Stimulated activated CD8-positive, alpha-beta memory T cell treated with anti-CD3 and anti-CD28 coated beads, Interleukin-15, amount 100 ng/mL, for 24 hours (primary cell): ENCODE measurements around the gene CACNG5.

ENCODE experiments used
- DNase-seq: peaks from one replicate; pipeline ENCODE4 v3.0.0-alpha.2; 2020; ENCODE audit warnings: low read depth

CACNG5 gene, protein sequence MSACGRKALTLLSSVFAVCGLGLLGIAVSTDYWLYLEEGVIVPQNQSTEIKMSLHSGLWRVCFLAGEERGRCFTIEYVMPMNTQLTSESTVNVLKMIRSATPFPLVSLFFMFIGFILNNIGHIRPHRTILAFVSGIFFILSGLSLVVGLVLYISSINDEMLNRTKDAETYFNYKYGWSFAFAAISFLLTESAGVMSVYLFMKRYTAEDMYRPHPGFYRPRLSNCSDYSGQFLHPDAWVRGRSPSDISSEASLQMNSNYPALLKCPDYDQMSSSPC

DNA sequence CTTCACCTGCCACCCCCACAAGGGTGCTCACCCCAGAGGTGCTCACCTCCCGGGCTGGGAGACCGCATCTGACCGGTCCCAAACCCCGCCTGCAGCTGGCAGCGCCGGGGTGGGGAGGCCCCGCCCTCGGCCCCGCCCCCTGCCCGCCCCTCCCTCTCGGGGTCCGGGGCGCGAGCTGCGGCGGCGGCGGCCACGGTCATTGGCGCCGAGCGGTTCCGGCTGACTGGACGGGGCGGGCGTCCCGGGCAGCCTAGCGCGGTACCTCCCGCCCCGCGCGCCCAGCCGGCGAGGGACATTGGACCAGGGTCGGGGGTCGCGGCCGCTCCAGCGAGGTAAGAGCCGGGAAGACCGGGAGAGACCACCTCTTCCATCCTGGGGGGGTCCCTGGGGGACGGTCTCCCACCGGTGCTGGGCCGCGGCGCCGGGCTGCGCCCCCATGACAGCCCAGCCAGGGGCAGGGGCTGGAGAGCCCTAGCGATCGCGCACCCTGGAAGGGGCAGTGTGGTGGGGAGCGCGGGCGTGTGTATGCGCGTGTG is at the start of gene CACNG5:
Gene CACNG5 (plus strand): TSS at position 199 of the 536 bp plus-strand sequence. CDS start 42,216 bp downstream, outside the sequence.
- DNase-seq, result no peak

DNA sequence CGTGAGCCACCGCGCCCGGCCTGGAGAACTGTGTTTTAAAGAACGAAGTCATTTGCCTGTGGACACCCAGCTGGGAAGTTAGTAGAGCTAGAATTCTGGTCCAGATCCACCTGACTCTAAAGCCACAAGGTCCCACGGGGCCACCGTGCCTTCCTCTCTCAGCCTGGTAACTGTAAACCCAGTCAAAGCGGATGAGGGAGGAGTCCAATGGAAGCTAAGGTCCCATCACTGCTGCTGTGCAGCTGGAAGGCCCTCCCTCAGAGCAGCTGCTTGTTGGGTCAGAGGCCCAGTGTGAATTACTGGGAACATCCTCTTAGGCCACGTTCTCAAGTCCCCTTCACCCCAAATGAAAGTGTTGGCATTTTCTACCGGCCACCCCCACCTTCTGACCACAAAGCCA is 48.8 kb upstream of the CACNG5 start:
- no peak for DNase-seq

DNA sequence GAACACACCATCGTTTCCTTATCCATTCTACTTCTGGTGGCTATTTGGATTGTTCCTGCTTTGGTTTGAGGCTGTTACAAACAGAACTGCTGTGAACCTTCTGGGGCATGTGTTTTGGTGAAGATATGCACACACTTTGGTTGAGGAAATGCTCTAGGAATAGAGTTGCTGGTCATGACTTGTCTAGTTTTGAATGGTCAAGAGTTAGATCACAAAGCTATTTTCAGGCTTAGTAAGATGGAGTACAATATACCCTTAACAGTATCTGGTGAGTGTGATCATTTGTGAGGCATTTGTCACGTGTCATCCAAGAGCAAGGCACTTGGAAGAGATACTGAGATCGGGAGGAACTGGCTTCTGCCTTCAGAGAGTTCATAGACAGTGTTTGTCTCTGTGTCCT is 47.0 kb upstream of the CACNG5 start:
- DNase-seq, result no peak

DNA sequence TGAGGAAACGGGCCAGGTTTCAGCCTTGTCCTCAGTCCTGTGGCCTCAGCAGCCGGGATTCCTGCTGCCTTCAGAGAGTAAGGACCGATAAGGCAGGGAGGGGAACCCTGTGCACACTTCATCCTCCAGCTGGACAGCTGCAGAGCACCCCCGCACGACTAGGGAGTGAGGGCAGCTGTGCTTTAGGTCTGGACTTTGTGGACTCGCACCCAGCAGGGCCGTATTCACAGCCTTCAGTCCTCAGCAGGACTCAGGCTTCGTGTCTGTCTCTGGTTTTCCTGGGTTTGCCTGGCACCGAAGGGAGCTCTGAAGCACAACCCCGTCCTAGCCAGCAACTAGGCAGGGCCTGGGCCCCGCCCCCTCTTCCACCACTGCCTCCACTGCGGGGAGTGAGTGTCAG is 45.8 kb upstream of the CACNG5 start:
- no peak for DNase-seq

DNA sequence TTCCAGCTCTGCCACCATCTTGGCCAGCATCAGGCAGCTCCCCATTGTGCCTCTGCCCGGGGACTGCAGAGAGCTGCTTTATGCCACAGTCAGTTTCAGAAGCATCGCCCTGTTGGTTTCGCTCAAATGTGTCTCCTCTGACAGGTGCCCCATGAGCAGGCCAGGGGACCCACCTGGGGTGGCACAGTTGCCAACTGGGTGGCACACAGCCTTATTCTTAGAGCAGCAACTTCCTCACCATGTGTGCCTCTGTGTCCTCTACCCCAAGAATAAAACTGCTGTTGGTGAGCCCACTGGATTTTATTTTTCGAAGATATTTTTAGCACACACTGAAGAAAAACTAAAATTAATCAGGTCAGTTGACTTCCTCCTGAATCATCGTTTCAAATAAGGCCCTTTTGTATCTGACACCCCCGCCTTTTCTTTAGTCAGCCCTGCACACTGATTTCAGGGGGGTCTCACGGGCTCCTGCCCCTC is 44.9 kb upstream of the CACNG5 start:
- DNase-seq, result no peak

DNA sequence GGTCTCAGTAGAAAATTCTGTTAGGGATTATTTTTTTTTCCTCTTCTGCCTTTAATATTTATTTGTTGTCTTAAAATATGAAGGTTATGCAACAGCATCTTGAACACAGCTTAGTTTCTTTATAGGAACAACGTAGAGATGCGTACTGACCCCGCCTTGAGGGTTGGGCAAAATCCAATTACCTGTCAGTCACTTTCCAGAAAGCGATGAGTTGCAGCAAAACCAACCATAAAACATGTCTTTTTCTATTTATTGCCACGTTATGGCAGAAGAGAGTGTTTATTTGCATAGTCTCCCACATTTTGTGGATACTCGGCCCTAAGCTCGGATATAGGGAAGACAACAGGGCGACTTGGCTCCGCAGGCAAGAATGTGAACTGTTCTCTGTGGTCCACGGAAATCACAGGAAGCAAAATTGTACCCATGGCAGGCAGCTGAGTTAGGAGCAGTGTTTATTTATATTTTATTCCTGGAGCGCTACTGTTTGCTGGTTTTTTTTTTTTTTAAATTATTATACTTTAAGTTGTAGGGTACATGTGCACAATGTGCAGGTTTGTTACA is 44.3 kb upstream of the CACNG5 start:
- no peak for DNase-seq

DNA sequence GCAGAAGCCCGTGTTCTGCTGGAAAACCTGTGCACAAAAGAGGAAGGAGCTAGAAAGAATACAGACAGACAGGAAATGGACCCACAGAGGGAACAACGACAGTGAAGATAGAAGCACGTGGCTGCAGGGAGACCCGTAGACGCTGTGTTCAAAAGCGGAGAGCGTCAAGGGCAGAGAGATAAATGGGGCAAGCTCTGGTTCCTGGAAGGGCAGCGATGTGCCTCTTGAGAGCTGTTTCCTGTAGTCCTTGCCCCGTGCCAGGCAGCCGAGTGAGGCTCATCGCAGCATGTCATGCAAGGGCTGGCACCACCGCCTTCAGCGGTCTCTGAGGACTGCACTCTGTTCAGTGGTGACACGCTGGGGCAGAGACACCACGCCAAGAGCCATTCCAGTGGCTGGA is 43.6 kb upstream of the CACNG5 start:
- DNase-seq, result no peak

DNA sequence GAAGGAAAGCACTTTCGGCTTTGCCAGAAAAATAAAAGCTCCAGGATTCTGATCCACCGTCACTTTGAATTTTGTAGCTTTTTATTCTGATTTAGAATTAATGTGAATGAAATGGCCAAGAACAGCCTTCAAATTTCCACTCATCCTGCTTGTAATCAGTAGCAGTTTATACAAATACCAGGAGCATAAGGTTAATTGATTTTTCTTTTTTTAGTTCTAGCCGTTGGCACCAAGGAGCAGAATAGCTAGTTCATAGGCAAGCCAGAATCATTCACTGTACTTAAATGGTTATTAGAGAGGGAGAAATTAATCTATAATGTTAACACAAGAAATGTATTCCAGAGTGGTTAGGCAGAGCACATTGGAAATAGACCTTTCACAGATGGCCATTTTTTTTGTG is 41.1 kb upstream of the CACNG5 start:
- DNase-seq, result no peak

DNA sequence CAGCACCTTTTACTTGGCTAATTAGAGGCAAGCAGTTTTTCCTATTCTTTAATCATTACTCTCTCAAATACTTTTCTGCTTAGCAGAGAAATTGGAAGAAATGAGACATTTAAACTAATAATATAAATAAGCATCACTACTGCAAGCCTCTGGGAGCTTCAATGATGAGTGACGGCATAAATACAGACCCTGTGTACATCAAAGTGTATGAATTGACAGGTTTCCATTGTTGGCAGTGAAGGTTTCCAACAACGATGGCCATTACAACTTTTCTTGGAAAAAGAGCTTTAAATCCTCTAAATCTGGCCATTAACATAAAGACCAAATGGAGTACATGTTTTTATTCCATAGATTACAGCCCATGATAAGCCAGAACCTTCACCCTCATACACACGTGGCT is 39.4 kb upstream of the CACNG5 start:
- DNase-seq, result no peak

DNA sequence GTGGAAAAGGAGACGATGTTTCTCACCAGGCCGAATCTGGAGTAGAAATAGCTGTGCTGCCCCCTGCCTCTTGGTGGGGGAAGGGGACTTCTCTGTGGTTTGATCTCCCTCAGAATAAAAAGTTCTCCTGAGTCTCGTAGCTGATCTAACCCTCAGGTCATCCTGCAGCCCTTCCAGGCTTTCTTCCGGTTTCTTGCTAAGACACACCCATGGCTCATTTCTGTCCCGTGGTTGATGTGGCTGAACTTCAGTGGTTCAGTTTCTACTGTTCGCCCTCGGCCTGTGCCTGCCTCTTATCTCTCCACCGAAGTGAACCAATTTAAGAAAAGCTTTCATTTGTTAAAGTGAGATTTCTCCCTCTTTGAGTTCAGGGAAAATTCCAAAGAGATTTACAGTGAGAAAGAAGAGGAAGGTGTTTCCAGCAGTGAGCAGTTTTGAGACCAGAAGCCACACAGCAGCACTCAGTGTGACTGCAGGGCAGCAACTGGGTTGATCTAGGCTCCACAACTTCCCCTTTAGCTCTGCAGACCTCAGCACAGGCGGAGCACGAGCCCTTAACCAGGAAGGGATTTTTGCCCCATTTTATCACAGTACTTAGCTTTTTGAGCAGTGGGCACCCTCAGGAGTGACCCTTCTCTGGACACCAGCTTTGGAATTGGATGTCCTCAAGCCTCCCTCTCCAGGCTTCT is 34.9 kb upstream of the CACNG5 start:
- no peak for DNase-seq

DNA sequence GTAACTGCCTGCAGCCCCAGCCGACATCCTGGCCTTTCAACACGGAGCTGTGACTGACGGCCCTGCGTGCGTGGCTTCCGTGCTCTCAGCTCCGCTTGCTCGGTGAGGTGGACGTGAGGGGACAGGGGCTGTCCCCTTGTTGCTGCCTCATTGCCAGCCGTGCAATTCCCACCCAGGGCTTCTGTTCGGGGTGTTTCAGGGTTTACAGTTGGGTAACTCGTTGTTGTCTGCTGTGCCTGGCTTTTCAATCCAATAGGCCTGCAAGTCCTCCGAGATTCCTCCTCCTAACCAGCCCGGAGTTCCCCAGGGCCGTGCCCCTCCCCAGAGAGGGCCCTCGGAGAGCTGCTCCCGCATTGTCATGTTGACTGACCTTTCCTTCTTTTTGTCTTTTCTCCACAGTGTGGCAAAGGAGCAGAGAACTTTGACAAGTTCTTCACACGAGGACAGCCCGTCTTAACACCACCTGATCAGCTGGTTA is 31.4 kb upstream of the CACNG5 start:
- DNase-seq, result no peak

DNA sequence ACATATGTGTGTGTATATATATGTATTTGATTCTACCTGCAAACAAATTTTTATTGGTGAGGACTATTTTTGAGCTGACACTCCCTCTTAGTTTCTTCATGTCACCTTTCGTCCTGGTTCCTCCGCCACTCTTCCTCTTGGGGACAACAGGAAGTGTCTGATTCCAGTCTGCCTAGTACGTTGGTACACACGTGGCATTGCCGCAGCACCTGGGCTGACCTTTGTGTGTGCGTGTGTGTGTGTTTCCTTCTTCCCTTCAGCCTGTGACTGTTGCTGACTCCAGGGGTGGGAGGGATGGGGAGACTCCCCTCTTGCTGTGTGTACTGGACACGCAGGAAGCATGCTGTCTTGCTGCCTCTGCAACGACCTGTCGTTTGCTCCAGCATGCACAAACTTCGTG is 29.4 kb upstream of the CACNG5 start:
- DNase-seq, result no peak

DNA sequence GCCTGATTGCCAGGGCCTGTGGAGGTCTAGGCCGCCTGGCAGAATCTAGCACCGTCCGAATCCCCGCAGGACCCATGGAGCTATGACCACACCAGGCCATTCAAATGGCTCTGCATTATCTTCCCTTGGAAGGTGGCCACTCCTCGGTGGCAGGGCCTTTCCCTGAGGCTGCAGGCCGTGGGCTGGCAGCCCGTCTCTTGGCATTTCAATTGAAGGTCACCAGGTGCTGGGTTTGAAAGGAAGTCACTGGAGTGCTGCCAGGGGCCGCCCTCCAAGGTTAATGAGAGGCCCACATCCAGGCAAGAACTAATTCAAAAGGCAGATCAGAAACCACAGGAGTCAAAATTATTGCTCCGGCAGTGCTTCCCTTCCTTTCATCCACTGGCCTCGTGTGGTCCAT is 27.7 kb upstream of the CACNG5 start:
- DNase-seq, result no peak

DNA sequence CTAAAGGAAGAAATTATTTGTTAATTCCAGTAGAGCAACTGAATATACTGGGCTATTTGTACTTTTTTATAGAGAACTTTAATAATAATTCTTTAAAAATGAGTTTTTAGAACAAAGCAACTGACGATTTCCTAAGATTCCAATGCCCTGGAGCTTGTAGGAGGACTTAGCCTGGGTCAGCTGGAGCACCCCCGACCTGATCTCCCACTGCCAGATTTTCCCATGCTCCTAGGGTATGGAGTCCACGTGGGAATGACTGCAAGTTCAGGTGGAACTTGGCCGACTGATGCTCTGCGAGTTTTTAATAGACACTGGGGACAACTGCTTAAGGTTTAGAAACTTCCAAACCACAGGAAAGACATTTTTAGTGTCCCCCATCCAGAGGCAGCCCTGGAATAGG is 25.5 kb upstream of the CACNG5 start:
- no peak for DNase-seq

DNA sequence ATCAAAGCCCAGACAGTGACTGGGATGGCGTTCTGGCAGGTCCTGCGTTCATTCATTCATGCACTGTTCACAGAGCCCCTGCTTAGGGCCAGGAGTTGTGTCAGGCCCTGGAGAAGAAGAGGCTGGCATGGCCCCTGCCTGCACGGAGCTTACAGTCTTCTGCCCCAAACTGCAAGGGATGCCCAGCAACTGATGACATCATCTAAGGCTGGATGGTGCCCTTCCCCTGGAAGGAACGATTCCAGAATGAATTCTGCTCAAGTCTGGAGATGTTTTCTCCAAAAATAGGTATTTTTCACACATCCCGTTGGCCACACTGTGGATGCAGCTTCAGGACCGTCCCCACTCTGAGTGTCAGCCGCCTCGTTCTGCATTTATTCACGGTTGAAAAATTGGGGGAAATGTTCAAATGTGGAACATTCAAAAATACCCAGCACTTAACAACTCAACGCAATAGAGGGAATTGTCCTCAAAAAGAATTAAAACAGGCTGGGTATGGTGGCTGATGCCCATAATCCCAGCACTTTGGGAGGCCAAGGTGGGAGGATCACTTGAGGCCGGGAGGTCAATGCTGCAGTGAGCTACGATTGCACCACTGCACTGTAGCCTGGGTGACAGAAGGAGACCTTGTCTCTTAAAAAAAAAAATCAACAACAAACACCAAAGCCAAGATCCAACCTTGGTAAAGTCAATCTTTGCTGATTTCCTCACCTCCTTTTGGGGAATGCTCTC is 23.8 kb upstream of the CACNG5 start:
- DNase-seq, result no peak

DNA sequence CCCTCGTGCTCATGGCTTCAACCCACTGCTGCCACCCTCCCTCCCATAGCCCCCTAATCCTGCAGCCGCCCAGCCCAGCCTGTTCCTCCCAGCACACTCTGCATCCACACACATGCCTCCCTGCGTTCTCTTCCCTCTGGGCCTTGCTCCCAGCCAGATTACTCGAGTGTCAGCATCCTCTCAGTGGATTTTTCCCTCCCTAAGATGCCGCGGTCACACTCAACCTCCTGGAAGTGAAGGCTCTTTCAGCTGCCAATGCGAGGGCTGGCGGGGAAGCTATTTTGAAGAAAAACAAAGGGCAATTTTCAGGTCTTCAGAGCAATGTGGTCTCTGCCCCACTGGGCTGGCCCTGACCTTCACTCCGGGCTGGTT is 23.2 kb upstream of the CACNG5 start:
- no peak for DNase-seq

DNA sequence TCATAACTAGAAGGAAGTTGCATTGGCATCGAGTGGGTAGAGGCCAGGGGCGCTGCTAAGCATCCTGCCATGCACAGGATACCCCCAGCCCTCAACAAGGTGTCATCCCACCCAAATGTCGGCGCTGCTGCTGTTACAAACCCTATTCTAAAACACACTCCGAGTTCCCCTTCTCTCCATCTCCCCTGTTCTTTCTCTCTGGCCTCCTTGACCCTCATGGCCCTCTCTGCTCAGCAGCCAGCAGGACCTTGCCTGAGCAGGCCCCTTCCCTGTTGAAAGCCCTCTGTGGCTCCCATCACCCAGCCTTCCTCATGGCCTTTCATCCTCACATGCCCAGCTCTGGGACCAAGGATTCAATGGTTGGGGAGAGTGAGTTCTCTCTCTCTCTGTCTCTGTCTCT is 22.3 kb upstream of the CACNG5 start:
- no peak for DNase-seq

DNA sequence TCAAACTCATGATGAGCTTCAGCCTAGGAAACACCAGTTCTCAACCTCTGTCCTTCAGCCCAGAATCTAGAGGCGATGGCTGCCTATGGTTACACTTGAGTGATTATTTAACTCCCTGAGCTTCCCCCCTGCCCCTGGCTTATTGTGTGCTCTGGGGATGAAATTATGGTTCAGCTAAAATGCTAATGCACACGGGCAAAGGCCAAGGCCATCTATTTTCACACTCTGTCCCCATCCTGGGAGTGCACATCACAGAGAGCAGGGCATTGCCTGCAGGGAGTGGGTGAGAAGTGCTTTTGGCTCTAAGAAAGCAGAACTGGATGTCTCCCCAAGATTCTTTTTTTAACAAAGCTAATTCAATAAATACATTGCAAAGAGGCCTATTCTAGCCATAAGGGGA is 21.6 kb upstream of the CACNG5 start:
- no peak for DNase-seq

DNA sequence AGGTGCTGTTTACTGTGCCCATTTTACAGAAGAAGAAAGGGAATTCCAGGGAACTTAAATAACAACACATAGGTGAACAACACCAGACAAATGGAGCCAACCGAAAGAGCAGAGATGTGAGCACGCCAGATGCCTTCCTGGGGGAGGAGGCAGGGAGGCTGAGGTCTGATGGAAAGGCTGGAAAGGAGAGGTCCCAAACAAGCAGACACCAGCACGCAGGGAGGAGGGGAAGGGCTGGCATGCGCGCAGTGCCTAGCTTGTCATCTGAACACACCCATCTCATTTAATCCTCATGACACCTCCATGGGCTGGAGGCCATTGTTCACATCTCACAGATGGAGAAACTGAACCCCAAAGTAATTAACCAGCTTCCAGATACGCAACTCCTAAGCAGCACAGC is 20.9 kb upstream of the CACNG5 start:
- no peak for DNase-seq

DNA sequence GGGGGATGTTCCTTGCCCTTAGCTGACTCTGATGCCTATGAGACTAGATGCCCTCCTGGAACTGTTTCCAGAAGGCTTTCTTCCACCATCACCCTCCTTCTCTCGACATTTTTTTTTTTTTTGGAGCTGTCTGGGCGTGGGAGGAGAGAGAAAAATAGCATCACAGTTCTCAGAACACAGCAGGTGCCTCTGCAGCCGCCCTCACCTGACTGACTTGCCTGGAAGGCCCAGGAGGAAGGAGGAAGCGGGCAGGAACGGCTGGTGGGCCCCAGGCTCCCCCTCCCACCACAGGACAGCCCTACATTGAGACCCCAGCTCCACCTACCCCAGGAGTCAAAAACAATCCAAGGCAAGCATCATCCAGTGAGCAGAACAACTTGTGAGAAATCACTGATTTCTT is 20.3 kb upstream of the CACNG5 start:
- no peak for DNase-seq

DNA sequence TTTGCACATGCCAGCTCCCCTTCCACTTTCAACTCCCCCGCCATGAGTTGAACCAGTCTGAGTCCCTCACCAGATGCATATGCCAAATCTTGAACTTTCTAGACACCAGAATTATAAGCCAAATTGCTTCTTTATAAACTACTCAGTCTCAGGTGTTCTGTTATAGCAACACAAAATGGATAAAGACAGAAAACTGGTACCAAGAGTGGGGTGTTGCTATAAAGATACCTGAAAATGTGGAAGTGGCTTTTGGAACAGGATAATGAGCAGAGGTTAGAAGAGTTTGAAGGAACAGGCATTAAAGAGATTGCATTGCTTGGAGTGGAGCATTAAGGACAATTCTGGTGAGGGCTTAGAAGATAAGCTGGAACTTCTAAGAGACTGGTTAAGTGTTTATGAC is 17.2 kb upstream of the CACNG5 start:
- no peak for DNase-seq

DNA sequence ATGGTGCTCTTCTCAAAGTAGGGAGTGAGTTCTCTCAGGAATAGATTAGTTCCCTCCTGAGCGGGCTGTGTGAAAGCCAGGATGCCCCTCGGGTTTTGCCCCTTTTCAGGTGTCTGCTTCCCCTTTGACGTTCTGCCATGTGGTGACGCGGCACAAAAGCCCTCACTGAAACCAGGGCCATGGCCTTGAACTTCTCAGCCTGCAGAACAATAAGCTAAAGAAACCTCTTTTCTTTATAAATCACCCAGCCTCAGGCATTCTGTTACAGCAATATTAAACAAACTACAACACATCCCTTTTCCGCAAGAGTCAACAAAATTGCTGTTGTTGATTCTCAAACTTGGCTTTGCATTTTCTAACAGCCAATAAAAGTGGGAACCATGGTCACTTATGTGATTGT is 15.5 kb upstream of the CACNG5 start:
- no peak for DNase-seq

DNA sequence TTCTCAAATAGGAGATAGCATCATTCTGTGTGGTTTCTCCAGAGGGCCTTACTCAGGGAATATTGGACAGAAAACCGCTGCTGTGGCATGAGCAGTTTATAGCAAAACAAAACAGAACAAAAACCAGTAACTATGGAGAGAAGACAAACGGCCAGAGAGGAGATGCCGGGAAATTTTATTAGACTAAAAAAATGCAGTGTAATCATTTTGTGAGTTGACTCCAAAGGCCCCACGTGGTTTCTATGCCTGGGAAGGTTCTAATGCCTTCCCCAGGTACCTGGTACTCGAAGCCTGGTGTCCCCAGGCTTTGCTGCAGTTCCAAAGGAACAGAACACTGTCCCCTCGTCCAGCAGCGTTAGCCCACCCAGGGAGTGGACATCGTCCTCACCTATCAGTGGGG is 12.9 kb upstream of the CACNG5 start:
- no peak for DNase-seq
